Neural cell (in vitro differentiated cells): ENCODE measurements around the gene TLR2. TPM values are rescaled to one million over a fixed set of nuclear protein-coding genes. Genes with fewer than 3 reads are reported as not detected.

Experiments used
- H2AFZ ChIP-seq: fragments of 200-600, 300-800 bp; sonication (generic), shearing (Covaris generic); 2 replicates; pipeline ENCODE4 v1.6.0; 2014; ENCODE audit warnings: low read depth, mild to moderate bottlenecking, antibody characterized with exemption, low read length, moderate library complexity
- H3F3A ChIP-seq: fragments of 200-600 bp; shearing (Covaris generic); 2 replicates; pipeline ENCODE4 v1.6.1; 2016; ENCODE audit warnings: mild to moderate bottlenecking, moderate library complexity, mixed read lengths, antibody characterized with exemption, low read length; ENCODE audit not compliant: insufficient read depth, poor library complexity, severe bottlenecking
- H3K27ac ChIP-seq: fragments of 200-600, 300-800 bp; sonication (generic), shearing (Covaris generic); 2 replicates; pipeline ENCODE4 v1.5.1; 2014; ENCODE audit warnings: mild to moderate bottlenecking, low read length, moderate library complexity
- H3K27me3 ChIP-seq: fragments of 300-800, 200-600 bp; sonication (generic), shearing (Covaris generic); 2 replicates; pipeline ENCODE4 v1.6.0; 2014; ENCODE audit warnings: mild to moderate bottlenecking, low read depth, low read length, moderate library complexity; ENCODE audit not compliant: insufficient read depth
- H3K36me3 ChIP-seq: fragments of 300-800, 200-600 bp; sonication (generic), shearing (Covaris generic); 2 replicates; pipeline ENCODE4 v1.5.1; 2014; ENCODE audit warnings: mild to moderate bottlenecking, antibody characterized with exemption, low read length, moderate library complexity; ENCODE audit not compliant: insufficient read depth
- H3K4me2 ChIP-seq: fragments of 300-800, 200-600 bp; sonication (generic), shearing (Covaris generic); 2 replicates; pipeline ENCODE4 v1.6.0; 2014; ENCODE audit warnings: mild to moderate bottlenecking, low read length
- H3K4me3 ChIP-seq: fragments of 300-800, 200-600 bp; sonication (generic), shearing (Covaris generic); 2 replicates; pipeline ENCODE4 v1.5.1; 2014; ENCODE audit warnings: mild to moderate bottlenecking, low read length, moderate library complexity
- H3K79me2 ChIP-seq: fragments of 200-600 bp; shearing (Covaris generic); replicated peaks from 2 replicates; pipeline ENCODE4 v1.6.0; 2014; ENCODE audit warnings: mild to moderate bottlenecking, low read length, moderate library complexity; ENCODE audit not compliant: insufficient read depth
- H3K9ac ChIP-seq: fragments of 300-800, 200-600 bp; sonication (generic), shearing (Covaris generic); 2 replicates; pipeline ENCODE4 v1.6.1; 2016; ENCODE audit warnings: mild to moderate bottlenecking, low read length, mixed read lengths
- H3K9me2 ChIP-seq: fragments of 200-600 bp; shearing (Covaris generic); 2 replicates; pipeline ENCODE4 v1.6.1; 2016; ENCODE audit warnings: mild to moderate bottlenecking, low read length, mixed read lengths; ENCODE audit not compliant: insufficient read depth
- H3K9me3 ChIP-seq: fragments of 200-600, 300-800 bp; sonication (generic), shearing (Covaris generic); 2 replicates; pipeline ENCODE4 v1.6.1; 2016; ENCODE audit warnings: mild to moderate bottlenecking, mixed run types, low read length, moderate library complexity, mixed read lengths
- H4K20me1 ChIP-seq: fragments of 200-600 bp; shearing (Covaris generic); 2 replicates; pipeline ENCODE4 v1.6.1; 2016; ENCODE audit warnings: mild to moderate bottlenecking, mixed run types; ENCODE audit not compliant: insufficient read depth
- EP300 ChIP-seq: fragments of 450-650 bp; conservative IDR thresholded peaks from 2 replicates; pipeline ENCODE4 v1.6.1; 2014; ENCODE audit warnings: antibody characterized with exemption, mild to moderate bottlenecking, moderate library complexity; ENCODE audit not compliant: poor library complexity, severe bottlenecking
- EZH2 ChIP-seq: fragments of 200-600, 300-800 bp; shearing (Covaris generic), sonication (generic); IDR thresholded peaks from 2 replicates; pipeline ENCODE4 v1.6.1; 2014; ENCODE audit warnings: antibody characterized with exemption, low read length, borderline replicate concordance, mild to moderate bottlenecking; ENCODE audit not compliant: insufficient read depth, poor library complexity, severe bottlenecking
- MXI1 ChIP-seq: fragments of 450-650 bp; conservative IDR thresholded peaks from 2 replicates; pipeline ENCODE4 v1.6.1; 2014; ENCODE audit warnings: antibody characterized with exemption, mild to moderate bottlenecking; ENCODE audit not compliant: poor library complexity, severe bottlenecking
- POLR2AphosphoS5 ChIP-seq: IDR thresholded peaks from 2 replicates; pipeline ENCODE4 v1.6.1; 2012
- RAD21 ChIP-seq: fragments of 450-650 bp; conservative IDR thresholded peaks from 2 replicates; pipeline ENCODE4 v1.6.1; 2014; ENCODE audit warnings: antibody characterized with exemption, mild to moderate bottlenecking, moderate library complexity
- SMC3 ChIP-seq: fragments of 450-650 bp; conservative IDR thresholded peaks from 2 replicates; pipeline ENCODE4 v1.6.1; 2014; ENCODE audit warnings: antibody characterized with exemption, mild to moderate bottlenecking, moderate library complexity; ENCODE audit not compliant: poor library complexity
- TAF1 ChIP-seq: IDR thresholded peaks from 2 replicates; pipeline ENCODE4 v1.6.1; 2012; ENCODE audit warnings: low read depth
- polyA plus RNA-seq: library from polyadenylated mRNA; depleted of rRNA; stranded (reverse); fragments of >200 nt; gene quantifications from 2 replicates; pipeline ENCODE4 v1.2.3, GENCODE V29; 2014
- TF ChIP-seq, protein P1 (sequence below): fragments of 450-650 bp; IDR thresholded peaks from 2 replicates; pipeline ENCODE4 v1.5.1; 2014; ENCODE audit warnings: antibody characterized with exemption, mild to moderate bottlenecking, moderate library complexity; ENCODE audit not compliant: poor library complexity, severe bottlenecking
- TF ChIP-seq, protein P2 (sequence below): IDR thresholded peaks from 2 replicates; pipeline ENCODE4 v1.6.1; 2012; ENCODE audit warnings: borderline replicate concordance

TLR2 gene
- polyA plus RNA-seq, 1 donor from 2014 or later = not detected

DNA sequence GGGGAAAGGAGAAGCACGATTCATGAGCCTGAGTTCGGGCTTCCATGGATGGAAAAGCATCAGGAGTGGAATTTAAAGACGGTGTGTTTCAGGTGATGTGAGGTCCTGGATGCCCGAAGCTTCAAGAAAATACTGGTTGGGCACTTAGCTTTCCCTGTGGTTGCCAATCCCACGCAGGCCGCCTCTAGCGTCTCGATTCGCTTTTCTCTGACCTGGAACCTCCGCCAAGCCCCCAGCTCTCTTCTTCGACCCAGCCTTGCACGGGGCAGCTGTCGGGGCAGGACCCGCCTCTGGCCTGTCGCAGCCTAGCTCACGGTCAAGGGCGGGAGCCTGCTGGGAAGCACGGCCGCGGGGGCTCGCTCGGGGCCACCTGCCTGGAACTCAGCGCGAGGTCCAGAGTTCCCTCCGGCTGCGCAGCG, 308 bp upstream of the TLR2 start:
- Histone ChIP-seq H3K27ac (no peak overlapping the region), H3F3A (no peaks in the 10 kb centered on the region), H3K4me3 (peak overlapping the region; percentile 69), H3K9ac (peak overlapping the region; percentile 16), H3K4me2 (peak overlapping the region; percentile 25), H3K36me3 (no peaks in the 10 kb centered on the region), H4K20me1 (no peaks in the 10 kb centered on the region), H3K9me3 (no peaks in the 10 kb centered on the region), H3K9me2 (no peaks in the 10 kb centered on the region), H3K27me3 (peaks cover 33% of the 10 kb centered on the region), H3K79me2 (no peaks in the 10 kb centered on the region), H2AFZ (no peak overlapping the region)
- TF ChIP-seq, protein P1, sequence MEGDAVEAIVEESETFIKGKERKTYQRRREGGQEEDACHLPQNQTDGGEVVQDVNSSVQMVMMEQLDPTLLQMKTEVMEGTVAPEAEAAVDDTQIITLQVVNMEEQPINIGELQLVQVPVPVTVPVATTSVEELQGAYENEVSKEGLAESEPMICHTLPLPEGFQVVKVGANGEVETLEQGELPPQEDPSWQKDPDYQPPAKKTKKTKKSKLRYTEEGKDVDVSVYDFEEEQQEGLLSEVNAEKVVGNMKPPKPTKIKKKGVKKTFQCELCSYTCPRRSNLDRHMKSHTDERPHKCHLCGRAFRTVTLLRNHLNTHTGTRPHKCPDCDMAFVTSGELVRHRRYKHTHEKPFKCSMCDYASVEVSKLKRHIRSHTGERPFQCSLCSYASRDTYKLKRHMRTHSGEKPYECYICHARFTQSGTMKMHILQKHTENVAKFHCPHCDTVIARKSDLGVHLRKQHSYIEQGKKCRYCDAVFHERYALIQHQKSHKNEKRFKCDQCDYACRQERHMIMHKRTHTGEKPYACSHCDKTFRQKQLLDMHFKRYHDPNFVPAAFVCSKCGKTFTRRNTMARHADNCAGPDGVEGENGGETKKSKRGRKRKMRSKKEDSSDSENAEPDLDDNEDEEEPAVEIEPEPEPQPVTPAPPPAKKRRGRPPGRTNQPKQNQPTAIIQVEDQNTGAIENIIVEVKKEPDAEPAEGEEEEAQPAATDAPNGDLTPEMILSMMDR = no peak
- no peak for TF ChIP-seq SMC3
- TF ChIP-seq EZH2 = no peak
- no peak for TF ChIP-seq RAD21
- TF ChIP-seq TAF1 = no peak
- TF ChIP-seq, protein P2, sequence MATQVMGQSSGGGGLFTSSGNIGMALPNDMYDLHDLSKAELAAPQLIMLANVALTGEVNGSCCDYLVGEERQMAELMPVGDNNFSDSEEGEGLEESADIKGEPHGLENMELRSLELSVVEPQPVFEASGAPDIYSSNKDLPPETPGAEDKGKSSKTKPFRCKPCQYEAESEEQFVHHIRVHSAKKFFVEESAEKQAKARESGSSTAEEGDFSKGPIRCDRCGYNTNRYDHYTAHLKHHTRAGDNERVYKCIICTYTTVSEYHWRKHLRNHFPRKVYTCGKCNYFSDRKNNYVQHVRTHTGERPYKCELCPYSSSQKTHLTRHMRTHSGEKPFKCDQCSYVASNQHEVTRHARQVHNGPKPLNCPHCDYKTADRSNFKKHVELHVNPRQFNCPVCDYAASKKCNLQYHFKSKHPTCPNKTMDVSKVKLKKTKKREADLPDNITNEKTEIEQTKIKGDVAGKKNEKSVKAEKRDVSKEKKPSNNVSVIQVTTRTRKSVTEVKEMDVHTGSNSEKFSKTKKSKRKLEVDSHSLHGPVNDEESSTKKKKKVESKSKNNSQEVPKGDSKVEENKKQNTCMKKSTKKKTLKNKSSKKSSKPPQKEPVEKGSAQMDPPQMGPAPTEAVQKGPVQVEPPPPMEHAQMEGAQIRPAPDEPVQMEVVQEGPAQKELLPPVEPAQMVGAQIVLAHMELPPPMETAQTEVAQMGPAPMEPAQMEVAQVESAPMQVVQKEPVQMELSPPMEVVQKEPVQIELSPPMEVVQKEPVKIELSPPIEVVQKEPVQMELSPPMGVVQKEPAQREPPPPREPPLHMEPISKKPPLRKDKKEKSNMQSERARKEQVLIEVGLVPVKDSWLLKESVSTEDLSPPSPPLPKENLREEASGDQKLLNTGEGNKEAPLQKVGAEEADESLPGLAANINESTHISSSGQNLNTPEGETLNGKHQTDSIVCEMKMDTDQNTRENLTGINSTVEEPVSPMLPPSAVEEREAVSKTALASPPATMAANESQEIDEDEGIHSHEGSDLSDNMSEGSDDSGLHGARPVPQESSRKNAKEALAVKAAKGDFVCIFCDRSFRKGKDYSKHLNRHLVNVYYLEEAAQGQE = no peak
- no peak for TF ChIP-seq MXI1
- no peak for TF ChIP-seq EP300
- TF ChIP-seq POLR2AphosphoS5 = no peak

DNA sequence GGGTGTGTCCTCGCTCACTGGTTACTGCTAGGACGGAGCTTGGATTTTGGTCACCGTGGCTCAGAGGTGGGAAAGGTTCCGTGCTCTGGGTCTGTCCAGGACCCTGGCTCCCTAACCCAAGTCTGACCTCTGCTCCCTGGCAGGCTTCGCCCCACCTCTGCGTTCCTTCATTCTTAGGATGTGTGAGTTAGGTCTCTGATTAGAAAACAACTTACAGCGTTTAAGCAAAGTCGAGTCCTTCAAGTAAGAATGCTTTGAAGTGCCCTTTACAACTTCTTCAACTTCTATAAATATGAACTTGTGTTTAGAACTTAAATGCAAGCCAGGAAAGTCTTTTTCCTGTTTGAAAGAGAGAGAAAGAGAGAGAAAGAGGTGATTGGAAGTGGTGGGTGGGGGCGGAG, 891 bp downstream of the TLR2 start:
- H3K9me2 ChIP-seq = no peaks in the 10 kb centered on the region
- TF ChIP-seq, protein P2 = no peak
- TF ChIP-seq TAF1 (no peak), EZH2 (no peak), EP300 (no peak), POLR2AphosphoS5 (no peak)
- H3K27me3 ChIP-seq = peaks cover 33% of the 10 kb centered on the region
- H3K27ac ChIP-seq = no peak overlapping the region
- H2AFZ ChIP-seq = no peak overlapping the region
- H4K20me1 ChIP-seq = no peaks in the 10 kb centered on the region
- no peak overlapping the region for H3K4me2 ChIP-seq
- H3K4me3 ChIP-seq = peak overlapping the region; percentile 69
- H3K9me3 ChIP-seq = no peaks in the 10 kb centered on the region
- H3K9ac ChIP-seq = no peak overlapping the region
- no peaks in the 10 kb centered on the region for H3F3A ChIP-seq
- H3K36me3 ChIP-seq = no peaks in the 10 kb centered on the region
- no peaks in the 10 kb centered on the region for H3K79me2 ChIP-seq
